Eye (tissue), 1 donor: ENCODE data around the gene PTPN13.
"Not testable (repeated sequence)": the region's sequence is repeated elsewhere in the genome, so short reads cannot be mapped to it uniquely, and the experiment has no call there.

Experiments
- DNase-seq: peaks from one replicate; pipeline ENCODE4 v3.0.0-alpha.2; 2015

The PTPN13 gene

DNA sequence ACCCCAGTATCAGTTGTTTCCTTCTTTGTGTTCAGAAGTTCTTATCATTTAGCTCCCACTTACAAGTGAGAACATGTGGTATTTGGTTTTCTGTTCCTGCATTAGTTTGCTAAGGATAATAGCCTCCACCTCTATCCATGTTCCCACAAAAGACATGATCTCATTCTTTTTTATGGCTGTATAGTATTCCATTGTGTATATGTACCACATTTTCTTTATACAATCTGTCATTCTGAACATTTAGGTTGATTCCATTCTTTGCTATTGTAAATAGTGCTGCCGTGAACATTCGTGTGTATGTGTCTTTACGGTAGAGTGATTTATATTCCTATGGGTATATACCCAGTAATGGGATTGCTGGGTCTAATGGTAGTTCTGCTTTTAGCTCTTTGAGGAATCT, 125.0 kb downstream of the PTPN13 start:
- DNase-seq, result not testable (repeated sequence)

DNA sequence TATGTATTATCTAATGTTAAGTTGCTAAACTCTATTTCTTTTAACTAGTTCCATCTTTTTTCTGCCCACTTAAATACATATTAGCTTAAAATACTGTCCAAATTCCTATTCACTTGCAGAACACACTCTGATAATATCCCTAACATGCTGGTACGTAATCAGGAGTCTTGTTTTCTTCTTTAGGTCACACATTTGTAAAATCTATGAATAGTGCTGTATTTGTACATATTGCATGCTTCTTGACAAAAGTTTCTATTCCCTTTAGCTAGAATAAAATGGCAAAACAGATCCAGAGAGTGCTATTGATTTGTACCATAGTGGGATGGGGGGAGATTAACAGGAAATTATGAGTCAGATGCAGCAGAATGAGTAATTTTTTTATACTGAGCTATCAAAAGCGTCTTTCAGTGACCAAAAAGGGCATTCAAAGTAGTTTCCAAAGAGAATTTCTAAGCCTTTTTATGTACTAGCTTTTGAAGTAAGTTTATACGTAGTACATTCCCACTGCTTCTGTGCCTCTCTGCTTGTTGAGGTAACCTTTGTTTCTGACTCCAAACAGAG, 126.5 kb downstream of the PTPN13 start:
- no peak for DNase-seq

GRCh38 chr4:86721412-86721811, 127.3 kb downstream of the PTPN13 start:
- no peak for DNase-seq

DNA sequence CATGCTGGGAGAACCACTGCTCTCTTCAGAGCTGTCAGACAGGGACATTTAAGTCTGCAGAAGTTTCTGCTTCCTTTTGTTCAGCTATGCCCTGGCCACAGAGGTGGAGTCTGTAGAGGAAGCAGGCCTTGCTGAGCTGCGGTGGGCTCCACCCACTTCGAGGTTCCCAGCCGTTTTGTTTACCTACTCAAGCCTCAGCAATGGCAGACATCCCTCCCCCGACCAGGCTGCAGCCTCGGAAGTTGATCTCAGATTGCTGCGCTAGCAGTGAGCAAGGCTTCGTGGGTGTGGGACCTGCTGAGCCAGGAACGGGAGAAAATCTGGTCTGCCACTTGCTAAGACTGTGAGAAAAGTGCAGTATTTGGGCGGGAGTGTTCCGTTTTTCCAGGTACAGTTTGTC, 136.2 kb downstream of the PTPN13 start:
- no peak for DNase-seq

DNA sequence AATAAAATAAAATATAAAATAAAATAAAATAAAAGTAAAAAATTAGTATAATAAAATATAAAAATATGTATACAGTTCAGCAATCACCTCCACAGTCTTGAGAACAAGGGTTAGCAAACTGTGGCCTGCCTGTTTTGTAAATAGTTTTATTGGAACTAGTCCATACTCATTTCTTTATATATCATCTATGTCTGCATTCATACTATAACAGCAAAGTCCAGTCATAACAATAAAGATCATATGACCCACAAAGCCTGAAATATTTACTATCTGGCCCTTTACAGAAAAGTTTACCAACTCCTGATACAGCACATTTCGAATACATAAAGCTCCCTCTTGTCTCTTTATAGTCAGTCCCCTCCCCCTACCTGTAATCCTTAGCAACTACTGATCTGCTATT, 143.1 kb downstream of the PTPN13 start:
- no peak for DNase-seq

GRCh38 chr4:86741846-86742245, 147.7 kb downstream of the PTPN13 start:
- no peak for DNase-seq

GRCh38 chr4:86744570-86744969, 150.5 kb downstream of the PTPN13 start:
- DNase-seq, result no peak

- no peak for DNase-seq
These were observed 155.0 kb downstream of the PTPN13 start for GRCh38 chr4:86749121-86749520.

DNA sequence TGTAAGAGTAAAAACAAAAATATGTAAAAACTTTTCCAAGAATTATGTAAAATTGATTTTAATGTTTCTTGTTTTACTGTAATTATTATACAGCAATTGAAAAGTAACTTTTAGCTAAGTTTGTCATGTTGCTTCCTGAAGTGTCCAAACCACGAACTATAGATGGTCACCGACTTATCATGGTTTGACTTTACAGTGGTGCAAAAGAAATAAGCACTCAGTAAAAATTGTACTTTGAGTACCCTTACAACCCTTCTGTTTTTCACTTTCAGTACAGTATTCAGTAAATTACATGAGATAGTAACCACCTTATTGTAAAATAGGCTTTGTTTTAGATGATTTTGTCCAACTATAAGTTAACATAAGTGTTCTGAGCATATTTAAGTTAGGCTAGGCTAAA, 161.3 kb downstream of the PTPN13 start:
- DNase-seq, result no peak

DNA sequence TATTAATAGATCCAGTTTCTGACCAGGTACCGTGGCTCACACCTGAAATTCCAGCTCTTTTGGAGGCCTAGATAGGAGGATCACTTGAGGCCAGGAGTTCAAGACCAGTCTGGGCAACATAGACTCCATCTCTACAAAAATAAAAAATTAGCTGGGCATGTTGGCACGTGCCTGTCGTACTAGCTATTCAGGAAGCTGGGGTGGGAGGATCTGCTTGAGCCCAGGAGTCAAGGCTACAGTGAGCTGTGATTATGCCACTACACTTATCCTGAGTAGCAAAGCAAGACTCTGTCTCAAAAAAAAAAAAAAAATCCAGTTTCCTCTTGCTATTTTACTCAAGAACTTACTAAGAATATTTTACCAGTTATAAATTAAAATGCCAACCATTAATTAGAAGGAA, 163.4 kb downstream of the PTPN13 start:
- DNase-seq, result no peak

DNA sequence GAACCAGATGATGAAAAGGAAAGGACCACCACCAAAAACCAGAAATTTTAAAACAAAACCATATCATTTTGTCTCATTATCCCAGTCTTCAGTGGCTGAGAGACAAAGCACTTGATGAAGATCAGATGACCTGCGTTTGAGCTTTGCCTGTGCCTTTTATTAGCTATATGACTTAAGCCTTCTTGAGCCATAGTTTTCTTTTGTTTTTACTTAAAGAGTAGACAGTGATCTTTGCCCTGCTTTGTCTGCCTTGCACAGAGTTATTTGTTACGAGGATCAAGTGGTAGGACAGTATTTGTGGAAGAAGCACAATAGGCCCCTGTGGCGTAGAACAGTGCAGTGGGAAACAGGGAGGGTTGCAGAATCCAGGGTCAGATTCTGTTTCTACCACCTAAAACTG, 165.2 kb downstream of the PTPN13 start:
- no peak for DNase-seq

GRCh38 chr4:86762649-86763048, 168.5 kb downstream of the PTPN13 start:
- DNase-seq, result no peak

- no peak for DNase-seq
These were observed 175.7 kb downstream of the PTPN13 start for GRCh38 chr4:86769794-86770193.

DNA sequence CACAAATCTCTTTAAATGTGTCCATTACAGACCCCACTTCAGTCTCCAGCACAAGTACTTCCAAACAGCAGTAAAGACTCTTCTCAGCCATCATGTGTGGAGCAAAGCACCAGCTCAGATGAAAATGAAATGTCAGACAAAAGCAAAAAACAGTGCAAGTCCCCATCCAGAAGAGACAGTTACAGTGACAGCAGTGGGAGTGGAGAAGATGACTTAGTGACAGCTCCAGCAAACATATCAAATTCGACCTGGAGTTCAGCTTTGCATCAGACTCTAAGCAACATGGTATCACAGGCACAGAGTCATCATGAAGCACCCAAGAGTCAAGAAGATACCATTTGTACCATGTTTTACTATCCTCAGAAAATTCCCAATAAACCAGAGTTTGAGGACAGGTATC, 177.0 kb downstream of the PTPN13 start:
- DNase-seq, result no peak

- DNase-seq, result no peak
These were observed 180.9 kb downstream of the PTPN13 start for GRCh38 chr4:86775061-86775460.

- no peak for DNase-seq
These were observed 184.1 kb downstream of the PTPN13 start for GRCh38 chr4:86778175-86778574.

GRCh38 chr4:86788826-86789225, 194.7 kb downstream of the PTPN13 start:
- no peak for DNase-seq

DNA sequence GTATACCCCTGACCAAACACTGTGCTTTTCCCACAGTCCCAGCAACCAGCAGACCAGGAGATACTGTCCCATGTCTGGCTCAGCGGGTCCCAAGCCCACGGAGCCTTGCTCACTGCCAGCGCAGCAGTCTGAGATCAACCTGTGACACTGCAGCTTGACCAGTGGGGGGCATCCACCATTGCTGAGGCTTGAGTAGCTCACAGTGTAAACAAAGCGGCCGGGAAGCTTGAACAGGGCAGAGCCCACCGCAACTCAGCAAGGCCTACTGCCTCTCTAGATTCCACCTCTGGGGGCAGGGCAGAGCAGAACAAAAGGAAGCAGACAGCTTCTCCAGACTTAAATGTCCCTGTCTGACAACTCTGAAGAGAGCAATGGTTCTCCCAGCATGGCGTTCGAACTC, 197.0 kb downstream of the PTPN13 start:
- DNase-seq, result no peak

DNA sequence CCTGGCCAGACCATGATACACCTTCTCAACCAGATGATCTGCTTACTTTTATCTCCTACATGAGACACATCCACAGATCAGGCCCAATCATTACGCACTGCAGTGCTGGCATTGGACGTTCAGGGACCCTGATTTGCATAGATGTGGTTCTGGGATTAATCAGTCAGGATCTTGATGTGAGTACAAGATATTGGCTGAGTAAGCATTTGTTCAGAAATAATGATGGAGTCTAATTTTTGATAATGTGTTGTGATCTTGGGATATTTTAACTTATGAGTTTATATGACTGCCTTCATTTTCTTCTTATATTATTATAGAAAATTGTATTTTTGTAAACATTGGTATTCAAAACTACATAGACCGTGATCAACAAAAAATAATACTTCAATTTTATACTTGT, 215.7 kb downstream of the PTPN13 start:
- no peak for DNase-seq

DNA sequence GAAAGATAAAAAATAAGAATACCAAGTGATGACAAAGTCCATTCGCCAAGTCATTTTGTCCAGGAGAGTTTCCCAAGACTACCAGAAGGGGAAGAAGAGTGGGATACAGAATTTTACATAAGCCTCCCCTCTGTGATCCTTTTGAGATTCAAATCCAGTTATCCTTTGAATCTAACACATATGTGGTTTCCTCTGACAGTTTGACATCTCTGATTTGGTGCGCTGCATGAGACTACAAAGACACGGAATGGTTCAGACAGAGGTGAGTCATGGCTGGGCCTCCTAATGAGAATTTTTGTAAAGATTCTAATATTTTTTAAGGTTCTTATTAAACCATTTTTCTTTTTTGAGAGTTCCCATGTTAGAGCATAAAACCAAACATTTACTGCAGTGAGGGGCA, 216.7 kb downstream of the PTPN13 start:
- DNase-seq, result no peak

DNA sequence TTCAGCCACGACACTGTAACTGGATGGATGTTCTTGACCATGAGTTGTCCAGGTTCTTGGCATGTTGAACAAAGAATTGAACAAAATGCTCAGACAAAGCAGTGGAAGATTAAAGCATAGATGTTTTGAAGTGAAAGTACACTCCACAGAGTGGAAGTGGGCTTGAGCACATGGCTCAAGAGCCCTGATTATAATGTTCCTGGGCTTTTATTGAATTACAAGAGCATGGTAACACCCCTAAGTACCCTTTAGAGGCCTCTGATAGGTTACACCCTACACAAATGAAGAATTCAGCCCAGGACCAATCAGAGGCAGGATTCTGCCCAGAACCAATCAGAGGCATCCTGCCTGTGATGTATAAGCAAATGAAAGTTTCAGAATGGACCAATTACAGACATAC, 221.5 kb downstream of the PTPN13 start:
- DNase-seq, result no peak

DNA sequence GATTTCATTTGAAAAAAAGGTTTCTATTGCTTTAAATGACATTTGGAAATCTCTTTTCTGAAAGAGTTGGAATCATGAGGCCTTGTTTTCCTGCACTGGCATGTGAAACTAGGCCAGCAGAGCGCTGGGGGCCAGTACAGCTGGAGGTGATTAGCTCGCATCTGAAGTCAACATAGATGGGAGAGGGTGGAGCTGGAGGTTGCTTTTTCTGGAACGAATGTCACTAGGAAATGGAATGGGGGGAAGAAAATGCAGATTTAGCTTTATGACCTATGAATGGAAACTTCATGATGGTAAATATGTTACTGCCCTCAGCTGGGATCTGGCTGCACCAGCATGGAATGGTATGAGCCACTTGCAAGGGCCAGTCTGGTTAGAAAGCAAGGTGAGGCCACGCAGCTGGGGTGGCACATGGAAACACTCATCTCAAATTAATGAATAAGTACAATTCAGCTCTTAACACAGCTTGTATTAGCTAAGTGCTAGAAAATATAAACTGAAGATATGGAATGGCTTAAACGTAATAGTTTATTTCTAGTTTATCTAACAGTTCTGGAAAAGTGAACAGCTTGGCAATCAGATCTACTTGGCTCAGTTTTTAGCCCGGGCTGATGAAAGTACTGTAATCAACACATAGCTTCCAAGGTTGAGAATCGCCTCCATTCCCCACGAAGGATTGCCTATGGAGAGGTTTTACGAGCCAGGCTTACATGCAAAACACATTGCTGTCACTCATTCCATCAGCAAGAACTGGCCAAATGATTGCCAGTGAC, 222.6 kb downstream of the PTPN13 start:
- DNase-seq, result peak; percentile 75

GRCh38 chr4:86818211-86818610, 224.1 kb downstream of the PTPN13 start:
- DNase-seq, result peak; percentile 12

- no peak for DNase-seq
These were observed 224.7 kb downstream of the PTPN13 start for GRCh38 chr4:86818841-86819240.

- DNase-seq, result no peak
These were observed 225.4 kb downstream of the PTPN13 start for GRCh38 chr4:86819561-86819960.
